ENCODE results near the gene TIAM1.

- TF ChIP-seq, protein P1, sequence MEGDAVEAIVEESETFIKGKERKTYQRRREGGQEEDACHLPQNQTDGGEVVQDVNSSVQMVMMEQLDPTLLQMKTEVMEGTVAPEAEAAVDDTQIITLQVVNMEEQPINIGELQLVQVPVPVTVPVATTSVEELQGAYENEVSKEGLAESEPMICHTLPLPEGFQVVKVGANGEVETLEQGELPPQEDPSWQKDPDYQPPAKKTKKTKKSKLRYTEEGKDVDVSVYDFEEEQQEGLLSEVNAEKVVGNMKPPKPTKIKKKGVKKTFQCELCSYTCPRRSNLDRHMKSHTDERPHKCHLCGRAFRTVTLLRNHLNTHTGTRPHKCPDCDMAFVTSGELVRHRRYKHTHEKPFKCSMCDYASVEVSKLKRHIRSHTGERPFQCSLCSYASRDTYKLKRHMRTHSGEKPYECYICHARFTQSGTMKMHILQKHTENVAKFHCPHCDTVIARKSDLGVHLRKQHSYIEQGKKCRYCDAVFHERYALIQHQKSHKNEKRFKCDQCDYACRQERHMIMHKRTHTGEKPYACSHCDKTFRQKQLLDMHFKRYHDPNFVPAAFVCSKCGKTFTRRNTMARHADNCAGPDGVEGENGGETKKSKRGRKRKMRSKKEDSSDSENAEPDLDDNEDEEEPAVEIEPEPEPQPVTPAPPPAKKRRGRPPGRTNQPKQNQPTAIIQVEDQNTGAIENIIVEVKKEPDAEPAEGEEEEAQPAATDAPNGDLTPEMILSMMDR (conservative IDR thresholded peaks at IDR 0.05): no peak
- peak; percentile 53 for TF ChIP-seq ZFX (IDR thresholded peaks at IDR 0.05)
Measured at GRCh38 chr21:31173881-31174555, 170.0 kb downstream of the TIAM1 start.
